Heart left ventricle (tissue), 13 donors: Measurements from ENCODE around the gene SLC7A14.

ENCODE experiments used
- POLR2A ChIP-seq, 2 donors: fragments of 450-650 bp; IDR thresholded peaks; one replicate each; pipeline ENCODE4 v1.6.1; 2017; ENCODE audit warnings: antibody characterized with exemption in 2 of 2, mild to moderate bottlenecking in 2 of 2, moderate library complexity in 2 of 2
- TF ChIP-seq, protein P1 (sequence below), 12 donors: fragments of 200-600 bp; sonication (generic) in 4 of 12; IDR thresholded peaks; one replicate each; pipeline versions ENCODE4 v1.5.0 to v1.8.0; 2018 to 2022; ENCODE audit warnings: antibody characterized with exemption in 12 of 12, mild to moderate bottlenecking in 5 of 12
- donor health status: ischemic (EF 13 %, LVEDD 7.1; RV severe dilation, severe dysfunction).
- donor health status: DM: no; HTN: yes; CAD: no.
- donor health status: DM: no; HTN: no; CAD: no.
- donor health status: ischemic (EF 25% LVEDD 6.9; RV normal size, moderate dysfunction).
- donor health status: ischemic (EF 25% LVEDD 5.7; RV mildly dilated, moderate dysfunction).
- donor health status: ischemic (EF 35%, LVEDD 5.7; RV mildly dilated, moderate dysfunction).
- donor health status: nonischemic (EF 11% LVEDD 7.7; RV severe dilation, severe dysfunction).
- donor health status: DM: yes; HTN: yes; CAD: no.
- donor health status: PGD.
- donor health status: ischemic (EF 29% LVEDD 5.4; RV normal size, mild dysfunction).
- donor health status: nonischemic (EF 23%, LVEDD 6.1; RV moderate dilation, normal function).

DNA sequence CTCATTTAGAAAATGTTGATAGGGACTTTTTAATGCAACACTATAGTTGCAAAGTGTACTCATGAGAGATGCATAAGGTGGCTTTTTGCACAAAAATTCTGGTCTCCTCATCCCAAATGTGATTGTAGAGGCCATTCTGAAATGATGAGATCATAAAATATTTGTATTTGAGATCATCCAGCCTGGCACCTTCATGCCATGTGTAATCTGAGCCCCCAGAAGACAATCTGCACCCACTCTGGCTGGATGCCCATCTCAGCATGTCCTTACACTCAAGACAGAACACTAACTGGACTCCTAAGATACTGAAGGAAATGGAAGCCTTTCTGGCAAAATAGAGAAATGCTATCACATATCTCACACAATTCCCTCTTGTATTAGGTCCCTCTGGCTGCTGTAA is 49.2 kb downstream of the SLC7A14 start:
- TF ChIP-seq, protein P1, sequence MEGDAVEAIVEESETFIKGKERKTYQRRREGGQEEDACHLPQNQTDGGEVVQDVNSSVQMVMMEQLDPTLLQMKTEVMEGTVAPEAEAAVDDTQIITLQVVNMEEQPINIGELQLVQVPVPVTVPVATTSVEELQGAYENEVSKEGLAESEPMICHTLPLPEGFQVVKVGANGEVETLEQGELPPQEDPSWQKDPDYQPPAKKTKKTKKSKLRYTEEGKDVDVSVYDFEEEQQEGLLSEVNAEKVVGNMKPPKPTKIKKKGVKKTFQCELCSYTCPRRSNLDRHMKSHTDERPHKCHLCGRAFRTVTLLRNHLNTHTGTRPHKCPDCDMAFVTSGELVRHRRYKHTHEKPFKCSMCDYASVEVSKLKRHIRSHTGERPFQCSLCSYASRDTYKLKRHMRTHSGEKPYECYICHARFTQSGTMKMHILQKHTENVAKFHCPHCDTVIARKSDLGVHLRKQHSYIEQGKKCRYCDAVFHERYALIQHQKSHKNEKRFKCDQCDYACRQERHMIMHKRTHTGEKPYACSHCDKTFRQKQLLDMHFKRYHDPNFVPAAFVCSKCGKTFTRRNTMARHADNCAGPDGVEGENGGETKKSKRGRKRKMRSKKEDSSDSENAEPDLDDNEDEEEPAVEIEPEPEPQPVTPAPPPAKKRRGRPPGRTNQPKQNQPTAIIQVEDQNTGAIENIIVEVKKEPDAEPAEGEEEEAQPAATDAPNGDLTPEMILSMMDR (IDR thresholded peaks at IDR 0.05): no peak
- no peak for TF ChIP-seq POLR2A (IDR thresholded peaks at IDR 0.05)
